SK-N-SH (cell line): ENCODE measurements around the gene MED12. TPM values are rescaled to one million over a fixed set of nuclear protein-coding genes. Genes with fewer than 3 reads are reported as not detected.

Experiments
- CTCF ChIA-PET: fragments of 300-600, 350-600 bp; formaldehyde crosslinking; extraction: SDS; loops from one replicate; lab custom pipeline; 2021; lab: Yijun Ruan, JAX
- POLR2A ChIA-PET: fragments of 350-600 bp; sonication (Branson Sonifier 250); formaldehyde crosslinking; extraction: SDS; loops from one replicate; lab custom pipeline; 2020; ENCODE audit warnings: antibody characterized with exemption, inconsistent platforms; lab: Yijun Ruan, JAX
- DNase-seq: peaks from one replicate; pipeline ENCODE4 v3.0.0; 2012
- H2AFZ ChIP-seq: fragments of 200-600 bp; sonication (generic); 2 replicates; pipeline ENCODE4 v1.8.1; 2016; ENCODE audit warnings: antibody characterized with exemption, mild to moderate bottlenecking, low read depth
- H3F3A ChIP-seq: fragments of 200-600 bp; sonication (generic); replicated peaks from 2 replicates; pipeline ENCODE3; 2016; ENCODE audit warnings: antibody characterized with exemption, mild to moderate bottlenecking; ENCODE audit not compliant: insufficient read depth
- H3K27ac ChIP-seq, 2 experiments: fragments of 200-500 bp in 1 of 2; fragments of 200-600 bp in 1 of 2; sonication (Bioruptor generic) in 1 of 2; sonication (generic), shearing (Covaris generic) in 1 of 2; 2 replicates each; pipeline versions ENCODE4 v1.5.1 to v1.6.1; 2014 to 2016; ENCODE audit warnings: low read depth in 2 of 2, inconsistent platforms in 1 of 2, low read length in 1 of 2, mild to moderate bottlenecking in 1 of 2, mixed read lengths in 1 of 2
- H3K27me3 ChIP-seq: fragments of 200-600 bp; sonication (generic), shearing (Covaris generic); 2 replicates; pipeline ENCODE4 v1.6.1; 2016; ENCODE audit warnings: mixed run types; ENCODE audit not compliant: insufficient read depth
- H3K36me3 ChIP-seq, 2 experiments: fragments of 200-500 bp in 1 of 2; fragments of 200-600 bp in 1 of 2; sonication (Bioruptor generic) in 1 of 2; sonication (generic) in 1 of 2; replicated peaks in 1 of 2; 2 replicates each; pipeline versions ENCODE3 to v1.5.1; 2014 to 2016; ENCODE audit warnings: low read length in 1 of 2, mild to moderate bottlenecking in 1 of 2; ENCODE audit not compliant: insufficient read depth in 2 of 2, control insufficient read depth in 1 of 2
- H3K4me1 ChIP-seq, 2 experiments: fragments of 200-500 bp in 1 of 2; fragments of 200-600 bp in 1 of 2; sonication (Bioruptor generic) in 1 of 2; sonication (generic), shearing (Covaris generic) in 1 of 2; 2 replicates each; pipeline versions ENCODE4 v1.5.1 to v1.6.1; 2014 to 2016; ENCODE audit warnings: low read depth in 1 of 2, low read length in 1 of 2, mixed run types in 1 of 2; ENCODE audit not compliant: insufficient read depth in 2 of 2, control insufficient read depth in 1 of 2
- H3K4me2 ChIP-seq: fragments of 200-600 bp; sonication (generic), shearing (Covaris generic); 2 replicates; pipeline ENCODE4 v1.6.1; 2017; ENCODE audit warnings: mixed run types
- H3K4me3 ChIP-seq, 2 experiments: fragments of 200-500 bp in 1 of 2; fragments of 200-600 bp in 1 of 2; sonication (Bioruptor generic) in 1 of 2; sonication (generic), shearing (Covaris generic) in 1 of 2; 2 replicates each; pipeline versions ENCODE4 v1.5.1 to v1.8.1; 2014 to 2016; ENCODE audit warnings: low read depth in 2 of 2, inconsistent platforms in 1 of 2, low read length in 1 of 2, mild to moderate bottlenecking in 1 of 2, mixed read lengths in 1 of 2, moderate library complexity in 1 of 2
- H3K79me2 ChIP-seq: fragments of 200-600 bp; sonication (generic); 2 replicates; pipeline ENCODE4 v1.8.1; 2017; ENCODE audit warnings: mild to moderate bottlenecking; ENCODE audit not compliant: insufficient read depth
- H3K9ac ChIP-seq: fragments of 200-600 bp; sonication (generic); 2 replicates; pipeline ENCODE4 v1.6.1; 2017; ENCODE audit warnings: mixed run types
- H3K9me2 ChIP-seq: fragments of 200-600 bp; sonication (generic); 2 replicates; pipeline ENCODE4 v1.6.1; 2017; ENCODE audit warnings: mixed run types
- H3K9me3 ChIP-seq: fragments of 200-600 bp; sonication (generic); 2 replicates; pipeline ENCODE4 v1.6.1; 2017; ENCODE audit warnings: mixed run types, mild to moderate bottlenecking, moderate library complexity
- H4K20me1 ChIP-seq: fragments of 200-600 bp; sonication (generic); 2 replicates; pipeline ENCODE4 v1.6.1; 2017; ENCODE audit warnings: mild to moderate bottlenecking, mixed run types; ENCODE audit not compliant: insufficient read depth
- CHD2 ChIP-seq: fragments of 150-350 bp; IDR thresholded peaks from 2 replicates; pipeline ENCODE4 v1.6.1; 2018; ENCODE audit warnings: low read length; ENCODE audit not compliant: partially characterized antibody
- CTCF ChIP-seq: fragments of 200-600 bp; sonication (generic); IDR thresholded peaks from 2 replicates; pipeline ENCODE4 v1.6.1; 2017; ENCODE audit warnings: antibody characterized with exemption, mild to moderate bottlenecking, moderate library complexity
- EP300 ChIP-seq, 2 experiments: IDR thresholded peaks; 2 replicates each; pipeline versions ENCODE4 v1.4.0 to v1.6.1; 2012; ENCODE audit warnings: borderline replicate concordance in 1 of 2, low read depth in 1 of 2, low read length in 1 of 2
- FOXJ3 ChIP-seq: sonication (generic); formaldehyde crosslinking; IDR thresholded peaks from 2 replicates; pipeline ENCODE4 v1.5.1; 2020; ENCODE audit warnings: mild to moderate bottlenecking, missing genetic modification reagents
- GATA2 ChIP-seq: sonication (generic); formaldehyde crosslinking; IDR thresholded peaks from 2 replicates; pipeline ENCODE4 v1.5.0; 2020; ENCODE audit warnings: mild to moderate bottlenecking, missing genetic modification reagents
- JUND ChIP-seq: IDR thresholded peaks from 2 replicates; pipeline ENCODE4 v1.4.0; 2012
- MAX ChIP-seq: IDR thresholded peaks from 2 replicates; pipeline ENCODE4 v1.4.0; 2012; ENCODE audit warnings: low read depth
- MXI1 ChIP-seq: IDR thresholded peaks from 2 replicates; pipeline ENCODE4 v1.6.1; 2012; ENCODE audit warnings: mild to moderate bottlenecking, low read depth, low read length, improper control_type of control experiment
- NFIC ChIP-seq: IDR thresholded peaks from 2 replicates; pipeline ENCODE4 v1.4.0; 2012; ENCODE audit warnings: borderline replicate concordance
- PBX3 ChIP-seq: IDR thresholded peaks from 2 replicates; pipeline ENCODE4; 2012
- POLR2AphosphoS5 ChIP-seq: IDR thresholded peaks from 2 replicates; pipeline ENCODE4 v1.6.1; 2012; ENCODE audit warnings: low read depth, low read length
- RAD21 ChIP-seq: IDR thresholded peaks from 2 replicates; pipeline ENCODE4 v1.6.1; 2012; ENCODE audit warnings: mild to moderate bottlenecking, low read length
- REST ChIP-seq: IDR thresholded peaks from 2 replicates; pipeline ENCODE4 v1.6.1; 2012; ENCODE audit warnings: mild to moderate bottlenecking, low read depth, low read length, moderate library complexity
- RXRA ChIP-seq: IDR thresholded peaks from 2 replicates; pipeline ENCODE4 v1.4.0; 2012; ENCODE audit warnings: low read depth, mild to moderate bottlenecking, borderline replicate concordance
- SMC3 ChIP-seq: IDR thresholded peaks from 2 replicates; pipeline ENCODE4 v1.6.1; 2012; ENCODE audit warnings: low read depth, low read length, improper control_type of control experiment
- USF2 ChIP-seq: fragments of 150-350 bp; IDR thresholded peaks from 2 replicates; pipeline ENCODE4 v1.6.1; 2017; ENCODE audit warnings: antibody characterized with exemption, low read length, low read depth, borderline replicate concordance
- YY1 ChIP-seq: IDR thresholded peaks from 2 replicates; pipeline ENCODE4 v1.4.0; 2012; ENCODE audit warnings: low read depth, mild to moderate bottlenecking
- ZBTB33 ChIP-seq: IDR thresholded peaks from 2 replicates; pipeline ENCODE4 v1.4.0; 2012; ENCODE audit warnings: low read depth, borderline replicate concordance
- WGBS: methylation state at CpG from one replicate; pipeline ENCODE4 v1.1.6; 2017; ENCODE audit warnings: low lambda C conversion rate; 5-methylcytosine and 5-hydroxymethylcytosine counted together
- polyA plus RNA-seq, 3 experiments: library from polyadenylated mRNA; depleted of rRNA; stranded (reverse); fragments of >200 nt; gene quantifications; 2 replicates each; pipeline ENCODE4 v1.2.3, GENCODE V29; 2012

Gene MED12
- polyA plus RNA-seq, 1 of the 3 experiments (the other 2 are of a cell fraction) = 18.5 TPM

- ChIA-PET POLR2A (no interaction called here), CTCF (interaction anchor here (0.8 kb wide), 1 partner anchor 11 kb away, joined by 4 read pairs; no protein-coding TSS in a partner anchor)
- Histone ChIP-seq H3K9ac (no peak overlapping the region), H3K27me3 (peaks cover 8% of the 10 kb centered on the region; the same call in 1 of the 2 replicates), H3K27ac (no peak overlapping the region), H3K4me2 (no peak overlapping the region), H2AFZ (no peak overlapping the region), H4K20me1 (no peaks in the 10 kb centered on the region), H3K9me3 (no peaks in the 10 kb centered on the region), H3K4me3 (no peak overlapping the region), H3F3A (no peaks in the 10 kb centered on the region), H3K79me2 (no peaks in the 10 kb centered on the region), H3K36me3 (no peaks in the 10 kb centered on the region), H3K9me2 (no peaks in the 10 kb centered on the region), H3K4me1 (no peaks in the 10 kb centered on the region)
- TF ChIP-seq JUND (no peak), SMC3 (no peak), USF2 (no peak), NFIC (no peak)
- 13% methylated on average over 2 of the region's 2 CpGs for WGBS
- DNase-seq = no peak
Measured at GRCh38 chrX:71173440-71173839, 55.0 kb downstream of the MED12 start.

- Histone ChIP-seq H3K4me2 (no peak overlapping the region), H3K9me2 (no peaks in the 10 kb centered on the region), H3F3A (no peaks in the 10 kb centered on the region), H3K36me3 (no peaks in the 10 kb centered on the region), H3K9ac (no peak overlapping the region), H3K4me3 (no peak overlapping the region), H2AFZ (no peak overlapping the region), H3K27ac (no peak overlapping the region), H3K4me1 (no peaks in the 10 kb centered on the region), H3K79me2 (no peaks in the 10 kb centered on the region), H3K9me3 (no peaks in the 10 kb centered on the region), H4K20me1 (no peaks in the 10 kb centered on the region), H3K27me3 (no peaks in the 10 kb centered on the region)
- WGBS = 53% methylated on average over 1 of the region's 1 CpG
- ChIA-PET CTCF (interaction anchor here (0.9 to 1.5 kb wide), 3 partner anchors 13 to 205 kb away, joined by 3 read pairs; no protein-coding TSS in a partner anchor), POLR2A (no interaction called here)
- no peak for DNase-seq
- no peak for TF ChIP-seq POLR2AphosphoS5
- no peak for TF ChIP-seq GATA2 (CRISPR knock-in tag)
- TF ChIP-seq JUND = no peak
- TF ChIP-seq CTCF = no peak
- TF ChIP-seq RAD21 = no peak
- no peak for TF ChIP-seq RXRA
- no peak for TF ChIP-seq CHD2
- no peak for TF ChIP-seq REST
- TF ChIP-seq MAX = no peak
- TF ChIP-seq PBX3 = no peak
- no peak for TF ChIP-seq FOXJ3 (CRISPR knock-in tag)
- TF ChIP-seq MXI1 = no peak
- no peak for TF ChIP-seq SMC3
- no peak for TF ChIP-seq YY1
- no peak for TF ChIP-seq EP300 (IDR thresholded peaks at IDR 0.05; ENCODE audit: borderline replicate concordance in 1 of 2, low read depth in 1 of 2, low read length in 1 of 2)
- no peak for TF ChIP-seq ZBTB33
- no peak for TF ChIP-seq NFIC
Measured at GRCh38 chrX:71174795-71175194, 56.4 kb downstream of the MED12 start.
